Tibial nerve (tissue), 4 donors: ENCODE measurements around the gene DCAF17.

Experiments
- CTCF ChIP-seq, 5 experiments: fragments of 200-600 bp in 3 of 5; fragments of 450-650 bp in 2 of 5; sonication (generic) in 3 of 5; IDR thresholded peaks; one replicate each; pipeline ENCODE4 v1.5.1; 2016 to 2019; ENCODE audit warnings: antibody characterized with exemption in 5 of 5, mild to moderate bottlenecking in 3 of 5, moderate library complexity in 2 of 5
- EP300 ChIP-seq, 2 donors: sonication (generic); formaldehyde crosslinking; IDR thresholded peaks; one replicate each; pipeline ENCODE4 v1.6.1; 2017; ENCODE audit warnings: antibody characterized with exemption in 2 of 2, mild to moderate bottlenecking in 1 of 2
- POLR2A ChIP-seq, 2 donors: fragments of 450-650 bp; IDR thresholded peaks; one replicate each; pipeline ENCODE4 v1.6.1; 2017; ENCODE audit warnings: antibody characterized with exemption in 2 of 2, mild to moderate bottlenecking in 2 of 2, moderate library complexity in 2 of 2

- TF ChIP-seq CTCF (IDR thresholded peaks at IDR 0.05), result no peak
- no peak for TF ChIP-seq POLR2A (IDR thresholded peaks at IDR 0.05)
- no peak for TF ChIP-seq EP300 (IDR thresholded peaks at IDR 0.05)
These were observed 43.0 kb upstream of the DCAF17 start for GRCh38 chr2:171390941-171391516.
